Uterus (tissue), 4 donors: ENCODE data around the gene BCLAF1. TPM values are rescaled to one million over a fixed set of nuclear protein-coding genes. Genes with fewer than 3 reads are reported as not detected.

Experiments
- DNase-seq, 2 donors: peaks; one replicate each; pipeline ENCODE4 v3.0.0-alpha.2; 2019 to 2020
- H3K27ac ChIP-seq, 2 donors: fragments of 200-600 bp; sonication (generic); 1 replicate in 1 of 2; 2 replicates in 1 of 2; pipeline ENCODE4 v1.5.1; 2016 to 2018
- H3K27me3 ChIP-seq, 2 donors: fragments of 200-600 bp; sonication (generic); one replicate each; pipeline ENCODE4 v1.5.1; 2018 to 2019; ENCODE audit warnings: control low read depth in 1 of 2
- H3K36me3 ChIP-seq, 2 donors: fragments of 200-600 bp; sonication (generic); one replicate each; pipeline ENCODE4 v1.5.1; 2019; ENCODE audit warnings: control low read depth in 1 of 2
- H3K4me1 ChIP-seq, 2 donors: fragments of 200-600 bp; sonication (generic); one replicate each; pipeline ENCODE4 v1.5.1; 2018 to 2019; ENCODE audit warnings: control low read depth in 1 of 2
- H3K4me3 ChIP-seq, 2 donors: fragments of 200-600 bp; sonication (generic); 1 replicate in 1 of 2; 2 replicates in 1 of 2; pipeline ENCODE4 v1.5.1; 2018 to 2019; ENCODE audit warnings: mild to moderate bottlenecking in 1 of 2
- H3K9me3 ChIP-seq, 2 donors: fragments of 200-600 bp; sonication (generic); one replicate each; pipeline ENCODE4 v1.5.1; 2019; ENCODE audit warnings: control low read depth in 1 of 2
- CTCF ChIP-seq, 4 experiments: fragments of 200-600 bp in 2 of 4; fragments of 450-650 bp in 2 of 4; sonication (generic) in 2 of 4; IDR thresholded peaks; one replicate each; pipeline ENCODE4 v1.5.1; 2016 to 2019; ENCODE audit warnings: antibody characterized with exemption in 4 of 4, mild to moderate bottlenecking in 2 of 4, moderate library complexity in 1 of 4
- POLR2A ChIP-seq, 2 donors: fragments of 450-650 bp; IDR thresholded peaks; one replicate each; pipeline ENCODE4 v1.6.1; 2016; ENCODE audit warnings: antibody characterized with exemption in 2 of 2, mild to moderate bottlenecking in 1 of 2, moderate library complexity in 1 of 2
- intact Hi-C: fragments of 100-400 bp; cut with DNase I; formaldehyde crosslinking; loops from one replicate; pipeline ENCODE4 v1.15.1; 2023; ENCODE audit warnings: low total_unique reads
- total RNA-seq, 4 donors: library from RNA; depleted of rRNA in 3 of 4; stranded (reverse); fragments of >200 nt in 3 of 4; gene quantifications; one replicate each; pipeline versions ENCODE4 v1.1.0 to v1.2.4, GENCODE V29; 2014 to 2023
- donor health status: DM: yes; HTN: yes; CAD: no.

BCLAF1 gene
- total RNA-seq, 4 donors from 2014 or later: 34.6 to 237 (median 211) TPM

- Histone ChIP-seq H3K27ac (no peak overlapping the region), H3K27me3 (no peaks in the 10 kb centered on the region), H3K4me1 (no peaks in the 10 kb centered on the region), H3K36me3 (no peaks in the 10 kb centered on the region), H3K4me3 (no peak overlapping the region), H3K9me3 (no peaks in the 10 kb centered on the region)
- intact Hi-C loops: no loop called here
- no peak for DNase-seq
- TF ChIP-seq CTCF (IDR thresholded peaks at IDR 0.05): no peak
- TF ChIP-seq POLR2A (IDR thresholded peaks at IDR 0.05): no peak
Observed at GRCh38 chr6:136330634-136331033, 41.0 kb upstream of the BCLAF1 start.

- no peaks in the 10 kb centered on the region for H3K4me1 ChIP-seq
- TF ChIP-seq CTCF (IDR thresholded peaks at IDR 0.05): no peak
- TF ChIP-seq POLR2A (IDR thresholded peaks at IDR 0.05): no peak
- DNase-seq: no peak
- H3K36me3 ChIP-seq: no peaks in the 10 kb centered on the region
- H3K27ac ChIP-seq: no peak overlapping the region
- no peaks in the 10 kb centered on the region for H3K27me3 ChIP-seq
- H3K9me3 ChIP-seq: no peaks in the 10 kb centered on the region
- intact Hi-C loops: no loop called here
- no peak overlapping the region for H3K4me3 ChIP-seq
Observed at GRCh38 chr6:136326038-136326553, 36.5 kb upstream of the BCLAF1 start.

- no peak for TF ChIP-seq CTCF (IDR thresholded peaks at IDR 0.05)
- no peak for DNase-seq
- intact Hi-C loops: no loop called here
Observed at GRCh38 chr6:136324686-136325380, 35.2 kb upstream of the BCLAF1 start.

GRCh38 chr6:136323431-136324112 lies 33.9 kb upstream of the BCLAF1 start:
- TF ChIP-seq CTCF (IDR thresholded peaks at IDR 0.05): no peak
- no peak for TF ChIP-seq POLR2A (IDR thresholded peaks at IDR 0.05)
- no peaks in the 10 kb centered on the region for H3K9me3 ChIP-seq
- no peak overlapping the region for H3K4me3 ChIP-seq
- H3K27ac ChIP-seq: no peak overlapping the region
- peak in 1 of 2 donors; percentile 23 for DNase-seq
- no peaks in the 10 kb centered on the region for H3K36me3 ChIP-seq
- H3K4me1 ChIP-seq: no peaks in the 10 kb centered on the region
- intact Hi-C loops: no loop called here
- H3K27me3 ChIP-seq: no peaks in the 10 kb centered on the region

More at GRCh38 chr6:136324686-136325380, 35.2 kb upstream of the BCLAF1 start:
- H3K4me1 ChIP-seq: no peaks in the 10 kb centered on the region
- H3K36me3 ChIP-seq: no peaks in the 10 kb centered on the region
- no peak overlapping the region for H3K27ac ChIP-seq
- H3K9me3 ChIP-seq: no peaks in the 10 kb centered on the region
- no peak overlapping the region for H3K4me3 ChIP-seq
- H3K27me3 ChIP-seq: no peaks in the 10 kb centered on the region

GRCh38 chr6:136319732-136320131 lies 30.1 kb upstream of the BCLAF1 start:
- Histone ChIP-seq H3K4me3 (no peak overlapping the region), H3K27ac (no peak overlapping the region), H3K36me3 (no peaks in the 10 kb centered on the region), H3K4me1 (no peaks in the 10 kb centered on the region), H3K27me3 (no peaks in the 10 kb centered on the region), H3K9me3 (no peaks in the 10 kb centered on the region)
- intact Hi-C loops: no loop called here
- TF ChIP-seq CTCF (IDR thresholded peaks at IDR 0.05) (no peak), POLR2A (IDR thresholded peaks at IDR 0.05) (no peak)
- DNase-seq: no peak
